ELR (cell line): ENCODE results near the gene ZNF333.

Source experiments
- DNase-seq: peaks from one replicate; pipeline ENCODE4 v3.0.0-alpha.2; 2015; ENCODE audit warnings: low read depth

ZNF333 gene

GRCh38 chr19:14689598-14690503 lies at the start of gene ZNF333:
Gene ZNF333 (plus strand): TSS chr19:14690048. CDS start chr19:14693492, 3,444 bp downstream.
- peak; percentile 91 for DNase-seq

- no peak for DNase-seq
These were observed 41.3 kb upstream of the ZNF333 start for GRCh38 chr19:14648506-14648905.

GRCh38 chr19:14649020-14649419 lies 40.8 kb upstream of the ZNF333 start:
- no peak for DNase-seq

GRCh38 chr19:14650161-14650560 lies 39.7 kb upstream of the ZNF333 start:
- DNase-seq, result no peak

GRCh38 chr19:14654786-14655560 lies 34.9 kb upstream of the ZNF333 start:
- no peak for DNase-seq

- no peak for DNase-seq
These were observed 34.1 kb upstream of the ZNF333 start for GRCh38 chr19:14655726-14656125.

GRCh38 chr19:14659874-14660489 lies 29.9 kb upstream of the ZNF333 start:
- DNase-seq, result no peak

- no peak for DNase-seq
These were observed 28.4 kb upstream of the ZNF333 start for GRCh38 chr19:14661372-14661924.

- DNase-seq, result no peak
These were observed 19.9 kb upstream of the ZNF333 start for GRCh38 chr19:14669940-14670339.

GRCh38 chr19:14670408-14670807 lies 19.4 kb upstream of the ZNF333 start:
- no peak for DNase-seq

GRCh38 chr19:14672188-14672872 lies 17.5 kb upstream of the ZNF333 start:
- no peak for DNase-seq

- DNase-seq, result no peak
These were observed 16.8 kb upstream of the ZNF333 start for GRCh38 chr19:14673088-14673487.

GRCh38 chr19:14674764-14675163 lies 15.1 kb upstream of the ZNF333 start, which contains the start of gene ADGRE3:
Gene ADGRE3 (minus strand): TSS chr19:14674844. CDS start chr19:14674770, 74 bp downstream.
- DNase-seq, result no peak

GRCh38 chr19:14676762-14677161 lies 13.1 kb upstream of the ZNF333 start:
- DNase-seq, result no peak

GRCh38 chr19:14677464-14677863 lies 12.4 kb upstream of the ZNF333 start:
- DNase-seq, result no peak

- no peak for DNase-seq
These were observed 11.6 kb upstream of the ZNF333 start for GRCh38 chr19:14678199-14678598.

- no peak for DNase-seq
These were observed 7.8 kb upstream of the ZNF333 start for GRCh38 chr19:14682084-14682483.

- DNase-seq, result no peak
These were observed 6.4 kb upstream of the ZNF333 start for GRCh38 chr19:14683439-14683838.

GRCh38 chr19:14686411-14686810 lies 3.4 kb upstream of the ZNF333 start:
- DNase-seq, result peak; percentile 51

GRCh38 chr19:14694641-14695266 lies 4.9 kb downstream of the ZNF333 start:
- no peak for DNase-seq

- DNase-seq, result no peak
These were observed 5.6 kb downstream of the ZNF333 start for GRCh38 chr19:14695471-14695870.
